ENCODE measurements around the gene ISCA1.
"Not testable (repeated sequence)": the region's sequence is repeated elsewhere in the genome, so short reads cannot be mapped to it uniquely, and the experiment has no call there.

Gene ISCA1

GRCh38 chr9:86282077-86282978 is at the start of gene ISCA1:
ISCA1 (minus strand) TSS chr9:86282538; CDS start chr9:86282458, 80 bp downstream.
- peak; percentile 96 to 98 for DNase-seq (ENCODE audit: low read depth in 2 of 2, low spot score in 1 of 2)

- DNase-seq (ENCODE audit: low read depth in 2 of 2, low spot score in 1 of 2): no peak
Observed at GRCh38 chr9:86330186-86330585, 47.8 kb upstream of the ISCA1 start.

GRCh38 chr9:86329649-86330048 is 47.3 kb upstream of the ISCA1 start:
- no peak for DNase-seq (ENCODE audit: low read depth in 2 of 2, low spot score in 1 of 2)

GRCh38 chr9:86328156-86328555 is 45.8 kb upstream of the ISCA1 start:
- no peak for DNase-seq (ENCODE audit: low read depth in 2 of 2, low spot score in 1 of 2)

DNA sequence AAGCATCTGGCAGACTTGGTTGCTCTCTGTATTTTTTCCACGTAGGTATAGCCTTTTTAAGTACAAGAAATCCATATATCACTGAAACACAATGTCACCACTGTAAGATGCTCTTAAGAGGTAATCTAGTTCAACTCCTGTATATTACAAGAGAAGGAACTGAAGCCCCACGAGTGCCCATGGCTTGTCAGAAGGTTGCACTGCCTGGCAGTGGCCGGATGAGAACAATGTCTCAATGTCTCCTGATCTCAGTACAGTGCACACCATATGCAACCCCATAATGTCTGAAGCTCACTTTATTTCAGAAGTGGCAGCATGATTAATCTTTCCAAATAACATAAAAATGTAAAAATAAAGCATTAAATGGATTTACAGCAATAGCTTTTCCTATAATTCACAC is 44.2 kb upstream of the ISCA1 start:
- DNase-seq (ENCODE audit: low read depth in 2 of 2, low spot score in 1 of 2): no peak

GRCh38 chr9:86324901-86325300 is 42.6 kb upstream of the ISCA1 start:
- DNase-seq (ENCODE audit: low read depth in 2 of 2, low spot score in 1 of 2): no peak

DNA sequence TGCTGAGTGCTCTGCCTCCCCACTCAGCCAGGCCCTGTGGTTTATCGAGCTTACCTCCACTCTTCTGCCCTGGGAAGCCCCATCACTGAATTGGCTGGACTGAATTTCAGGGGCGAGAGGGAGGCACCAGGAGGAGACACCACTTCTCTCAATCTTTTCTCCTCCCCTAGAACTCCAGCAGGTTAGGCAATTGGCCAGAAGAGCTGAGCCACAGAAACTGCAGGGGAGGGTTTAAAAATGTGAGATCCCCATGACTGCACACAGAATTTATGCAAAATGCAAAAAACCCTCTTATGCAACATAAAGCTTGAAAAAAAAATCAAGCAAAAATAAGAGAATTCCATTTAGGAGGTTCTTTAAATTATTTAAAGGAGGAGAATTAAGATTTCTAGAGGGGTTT is 42.0 kb upstream of the ISCA1 start:
- no peak for DNase-seq (ENCODE audit: low read depth in 2 of 2, low spot score in 1 of 2)

DNA sequence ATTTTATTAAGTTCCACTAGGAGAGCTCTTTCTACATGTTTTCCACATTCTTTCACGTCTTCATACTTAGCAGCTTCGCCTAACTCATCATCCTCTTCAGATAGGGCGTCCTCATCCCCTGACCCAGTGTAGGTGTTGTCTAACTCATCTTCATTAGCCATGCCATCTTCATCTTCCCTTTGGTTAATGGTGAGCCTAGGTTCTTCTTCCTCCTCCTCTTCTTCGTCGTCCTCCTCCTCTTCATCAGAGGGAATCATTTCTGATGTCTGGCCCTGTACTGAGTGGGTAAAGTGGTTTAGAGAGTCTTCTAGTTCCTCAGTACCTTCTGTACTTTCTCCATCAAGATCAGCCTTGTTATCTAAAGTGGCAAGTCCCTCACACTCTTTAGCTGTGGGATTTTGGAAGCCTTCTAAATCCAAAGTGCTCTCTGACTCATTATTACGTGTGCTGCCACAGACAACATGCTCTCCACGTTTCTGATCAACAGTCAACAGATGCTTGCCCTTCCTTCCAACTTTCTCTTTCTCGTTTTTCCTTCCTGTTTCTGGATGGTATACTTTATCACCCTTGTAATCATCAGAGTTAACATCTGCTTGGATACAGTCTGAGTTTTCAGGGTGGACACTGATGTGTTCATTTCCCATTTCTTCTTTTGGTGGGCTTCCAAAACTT is 40.8 kb upstream of the ISCA1 start:
- no peak for DNase-seq (ENCODE audit: low read depth in 2 of 2, low spot score in 1 of 2)

- DNase-seq (ENCODE audit: low read depth in 2 of 2, low spot score in 1 of 2): no peak
Observed at GRCh38 chr9:86321373-86321772, 39.0 kb upstream of the ISCA1 start.

GRCh38 chr9:86318187-86318586 is 35.8 kb upstream of the ISCA1 start:
- DNase-seq (ENCODE audit: low read depth in 2 of 2, low spot score in 1 of 2): no peak

GRCh38 chr9:86315078-86315477 is 32.7 kb upstream of the ISCA1 start:
- no peak for DNase-seq (ENCODE audit: low read depth in 2 of 2, low spot score in 1 of 2)

GRCh38 chr9:86312959-86313358 is 30.6 kb upstream of the ISCA1 start:
- not testable (repeated sequence) for DNase-seq (ENCODE audit: low read depth in 2 of 2, low spot score in 1 of 2)

DNA sequence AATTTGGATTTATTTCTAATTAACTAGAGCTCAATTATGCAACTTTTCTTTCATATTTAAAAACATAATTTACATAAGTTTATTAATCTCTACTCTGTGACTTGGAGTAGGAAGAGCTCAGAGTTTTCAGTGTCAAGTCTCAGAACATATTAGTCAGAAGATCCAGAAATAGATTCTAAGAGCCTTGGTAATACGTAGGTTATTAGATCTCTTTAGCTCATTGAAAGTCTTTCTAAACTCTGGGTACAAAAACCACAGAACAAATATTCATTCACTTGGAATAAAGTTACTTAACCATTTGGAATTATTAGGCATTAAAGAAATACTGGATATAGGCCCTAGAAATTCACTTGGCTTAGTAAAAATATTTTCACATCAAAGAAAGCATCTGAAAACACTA is 26.3 kb upstream of the ISCA1 start:
- no peak for DNase-seq (ENCODE audit: low read depth in 2 of 2, low spot score in 1 of 2)

- DNase-seq (ENCODE audit: low read depth in 2 of 2, low spot score in 1 of 2): no peak
Observed at GRCh38 chr9:86304236-86304730, 21.9 kb upstream of the ISCA1 start.

GRCh38 chr9:86303316-86303975 is 21.1 kb upstream of the ISCA1 start:
- peak in 1 of 2 donors; percentile 26 for DNase-seq (ENCODE audit: low read depth in 2 of 2, low spot score in 1 of 2)

GRCh38 chr9:86301686-86302085 is 19.3 kb upstream of the ISCA1 start:
- DNase-seq (ENCODE audit: low read depth in 2 of 2, low spot score in 1 of 2): no peak

DNA sequence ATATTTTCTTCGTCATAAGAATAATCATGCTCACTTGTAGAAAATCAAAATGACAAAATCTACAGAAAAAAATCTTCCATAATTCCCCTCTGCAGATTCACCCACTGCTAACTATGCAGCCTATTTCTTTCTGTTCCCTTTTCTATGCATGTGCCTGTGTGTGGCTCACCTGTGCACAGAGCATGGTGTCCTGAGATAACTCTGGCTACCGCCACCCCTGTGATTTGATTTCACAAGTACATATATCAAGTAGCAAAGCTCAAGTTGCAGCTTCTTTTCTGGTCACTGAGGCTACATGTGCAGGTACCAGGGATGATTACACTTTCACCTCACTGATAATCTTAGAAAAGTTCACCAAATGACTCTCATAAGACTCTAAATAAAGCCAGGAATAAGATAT is 18.4 kb upstream of the ISCA1 start:
- no peak for DNase-seq (ENCODE audit: low read depth in 2 of 2, low spot score in 1 of 2)

- no peak for DNase-seq (ENCODE audit: low read depth in 2 of 2, low spot score in 1 of 2)
Observed at GRCh38 chr9:86298873-86299272, 16.5 kb upstream of the ISCA1 start.

- DNase-seq (ENCODE audit: low read depth in 2 of 2, low spot score in 1 of 2): not testable (repeated sequence)
Observed at GRCh38 chr9:86290341-86290740, 8.0 kb upstream of the ISCA1 start.

GRCh38 chr9:86288499-86289198 is 6.3 kb upstream of the ISCA1 start:
- DNase-seq (ENCODE audit: low read depth in 2 of 2, low spot score in 1 of 2): no peak

DNA sequence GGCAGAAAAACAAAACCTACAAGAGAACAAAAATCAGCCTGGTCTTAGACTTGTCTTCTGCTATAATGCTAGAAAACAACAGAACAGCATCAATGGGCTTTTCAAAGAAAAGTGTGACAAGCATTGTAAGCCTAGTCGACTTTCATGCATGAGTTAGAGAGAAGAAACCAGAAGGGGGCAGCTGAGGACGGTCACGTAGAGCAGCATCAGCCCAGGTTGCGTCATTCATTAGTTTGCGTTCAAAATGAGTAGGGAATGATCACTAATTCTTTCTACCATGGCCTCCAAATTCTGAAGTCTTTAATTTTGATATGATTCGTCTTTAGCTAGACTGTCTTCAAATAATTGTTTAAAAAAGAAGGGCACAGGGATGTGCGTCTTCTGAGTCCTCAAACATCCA is 4.7 kb upstream of the ISCA1 start:
- no peak for DNase-seq (ENCODE audit: low read depth in 2 of 2, low spot score in 1 of 2)

Measured in stimulated activated CD8-positive, alpha-beta memory T cell treated with anti-CD3 and anti-CD28 coated beads, Interleukin-4, amount 100 ng/mL, for 4 hours (primary cell).